IPS-11a (cell line): ENCODE measurements around the gene ADRB2.
"Not testable (repeated sequence)": the region's sequence is repeated elsewhere in the genome, so short reads cannot be mapped to it uniquely, and the experiment has no call there.

Experiments used
- H3K4me3 ChIP-seq: one replicate; pipeline ENCODE4 v1.5.1; 2013; ENCODE audit warnings: low read depth, low read length, control low read depth

The ADRB2 gene

GRCh38 chr5:148853868-148854267 is 27.5 kb downstream of the ADRB2 start:
- no peak overlapping the region for H3K4me3 ChIP-seq

GRCh38 chr5:148855249-148856008 is 29.0 kb downstream of the ADRB2 start:
- H3K4me3 ChIP-seq = no peak overlapping the region

- no peak overlapping the region for H3K4me3 ChIP-seq
These were observed 29.6 kb downstream of the ADRB2 start for GRCh38 chr5:148856009-148856367.

- no peak overlapping the region for H3K4me3 ChIP-seq
These were observed 30.0 kb downstream of the ADRB2 start for GRCh38 chr5:148856424-148856823.

- no peak overlapping the region for H3K4me3 ChIP-seq
These were observed 31.1 kb downstream of the ADRB2 start for GRCh38 chr5:148857474-148857873.

GRCh38 chr5:148858106-148858505 is 31.7 kb downstream of the ADRB2 start:
- H3K4me3 ChIP-seq = no peak overlapping the region

- H3K4me3 ChIP-seq = no peak overlapping the region
These were observed 32.1 kb downstream of the ADRB2 start for GRCh38 chr5:148858547-148858946.

GRCh38 chr5:148859703-148860102 is 33.3 kb downstream of the ADRB2 start:
- no peak overlapping the region for H3K4me3 ChIP-seq

GRCh38 chr5:148860599-148860998 is 34.2 kb downstream of the ADRB2 start:
- no peak overlapping the region for H3K4me3 ChIP-seq

- no peak overlapping the region for H3K4me3 ChIP-seq
These were observed 34.7 kb downstream of the ADRB2 start for GRCh38 chr5:148861088-148861487.

GRCh38 chr5:148861696-148862095 is 35.3 kb downstream of the ADRB2 start:
- H3K4me3 ChIP-seq = no peak overlapping the region

GRCh38 chr5:148864113-148864841 is 37.9 kb downstream of the ADRB2 start:
- H3K4me3 ChIP-seq = no peak overlapping the region

GRCh38 chr5:148866024-148866423 is 39.6 kb downstream of the ADRB2 start:
- no peak overlapping the region for H3K4me3 ChIP-seq

GRCh38 chr5:148873120-148873519 is 46.7 kb downstream of the ADRB2 start:
- H3K4me3 ChIP-seq = no peak overlapping the region

- H3K4me3 ChIP-seq = no peak overlapping the region
These were observed 47.5 kb downstream of the ADRB2 start for GRCh38 chr5:148873690-148874485.

GRCh38 chr5:148875205-148875875 is 48.9 kb downstream of the ADRB2 start:
- no peak overlapping the region for H3K4me3 ChIP-seq

GRCh38 chr5:148877436-148877835 is 51.0 kb downstream of the ADRB2 start:
- not testable (repeated sequence) for H3K4me3 ChIP-seq
